B cell (primary cell): ENCODE measurements around the gene SPAG7. TPM values are rescaled to one million over a fixed set of nuclear protein-coding genes. Genes with fewer than 3 reads are reported as not detected.

ENCODE experiments used
- ATAC-seq: fragments of 200-7000 bp; cut with Tn5 transposase; one replicate; pipeline ENCODE4 v1.10.0; 2021; ENCODE audit warnings: low read depth, mild to moderate bottlenecking, moderate number of reproducible peaks, moderate library complexity
- CTCF ChIA-PET: fragments of 350-600 bp; sonication (Branson Sonifier 250); formaldehyde crosslinking; loops from one replicate; lab custom pipeline; 2021; ENCODE audit warnings: antibody characterized with exemption, inconsistent platforms; lab: Charles Lee
- POLR2A ChIA-PET: fragments of 350-600 bp; sonication (Branson Sonifier 250); formaldehyde crosslinking; loops from one replicate; lab custom pipeline; 2021; ENCODE audit warnings: antibody characterized with exemption; lab: Charles Lee
- DNase-seq: peaks from one replicate; pipeline ENCODE4 v3.0.0; 2013
- H2AFZ ChIP-seq: 2 replicates; pipeline ENCODE4 v1.6.1; 2012; ENCODE audit warnings: mild to moderate bottlenecking, low read depth, low read length; ENCODE audit not compliant: insufficient read depth, poor library complexity, severe bottlenecking
- H3K27ac ChIP-seq, 2 donors: 1 replicate in 1 of 2; 2 replicates in 1 of 2; pipeline ENCODE4 v1.5.1; 2012 to 2013; ENCODE audit warnings: low read length in 2 of 2, mild to moderate bottlenecking in 2 of 2, moderate library complexity in 1 of 2
- H3K27me3 ChIP-seq, 4 experiments: fragments of 200-600 bp in 1 of 4; sonication (generic) in 1 of 4; replicated peaks in 1 of 4; 1 replicate in 2 of 4; 2 replicates in 2 of 4; pipeline versions ENCODE4 v1.6.1 to v1.7.0; 2013 to 2016; ENCODE audit warnings: low read length in 3 of 4, mild to moderate bottlenecking in 2 of 4, mixed read lengths in 1 of 4, moderate library complexity in 1 of 4; ENCODE audit not compliant: insufficient read depth in 4 of 4, control insufficient read depth in 3 of 4; ENCODE audit errors: control extremely low read depth in 1 of 4
- H3K36me3 ChIP-seq, 2 experiments: replicated peaks in 1 of 2; 1 replicate in 1 of 2; 2 replicates in 1 of 2; pipeline versions ENCODE4 v1.6.1 to v1.7.1; 2013; ENCODE audit warnings: low read length in 1 of 2; ENCODE audit not compliant: insufficient read depth in 2 of 2, control insufficient read depth in 1 of 2; ENCODE audit errors: control extremely low read depth in 1 of 2, extremely low read depth in 1 of 2
- H3K4me1 ChIP-seq, 2 donors: fragments of 200-600 bp in 1 of 2; sonication (generic) in 1 of 2; 1 replicate in 1 of 2; 2 replicates in 1 of 2; pipeline versions ENCODE4 v1.5.1 to v1.6.1; 2013 to 2017; ENCODE audit warnings: low read length in 2 of 2; ENCODE audit not compliant: control insufficient read depth in 2 of 2, insufficient read depth in 2 of 2
- H3K4me2 ChIP-seq: replicated peaks from 2 replicates; pipeline ENCODE3; 2012; ENCODE audit warnings: mild to moderate bottlenecking, low read depth, low read length; ENCODE audit not compliant: poor library complexity, severe bottlenecking
- H3K4me3 ChIP-seq, 5 experiments: fragments of 200-600 bp in 1 of 5; sonication (generic) in 1 of 5; 1 replicate in 3 of 5; 2 replicates in 2 of 5; pipeline versions ENCODE4 v1.5.1 to v1.7.0; 2011 to 2016; ENCODE audit warnings: low read length in 4 of 5, mild to moderate bottlenecking in 4 of 5, low read depth in 2 of 5, control low read depth in 1 of 5, moderate library complexity in 1 of 5; ENCODE audit not compliant: insufficient read depth in 1 of 5; ENCODE audit errors: control extremely low read depth in 1 of 5, extremely low read depth in 1 of 5
- H3K79me2 ChIP-seq: fragments of 200-600 bp; sonication (generic); one replicate; pipeline ENCODE4 v1.6.0; 2016; ENCODE audit warnings: low read length; ENCODE audit not compliant: control insufficient read depth, insufficient read depth
- H3K9ac ChIP-seq: fragments of 200-600 bp; sonication (generic); 2 replicates; pipeline ENCODE4 v1.6.1; 2017; ENCODE audit warnings: mild to moderate bottlenecking, low read length, moderate library complexity
- H3K9me3 ChIP-seq, 3 donors: one replicate each; pipeline versions ENCODE4 v1.6.1 to v1.7.1; 2013; ENCODE audit warnings: low read length in 2 of 3; ENCODE audit not compliant: control insufficient read depth in 2 of 3, insufficient read depth in 1 of 3; ENCODE audit errors: control extremely low read depth in 1 of 3
- H4K20me1 ChIP-seq: 2 replicates; pipeline ENCODE4 v1.6.0; 2012; ENCODE audit warnings: mild to moderate bottlenecking, low read length; ENCODE audit not compliant: insufficient read depth, control insufficient read depth, poor library complexity, severe bottlenecking
- H3K27ac Mint-ChIP-seq: one replicate; pipeline ENCODE4 v1.8.0; 2021; ENCODE audit warnings: mixed read lengths
- H3K27me3 Mint-ChIP-seq: one replicate; pipeline ENCODE4 v1.8.0; 2021; ENCODE audit warnings: mixed read lengths
- H3K4me1 Mint-ChIP-seq: one replicate; pipeline ENCODE4 v1.8.0; 2021; ENCODE audit warnings: mixed read lengths
- H3K4me3 Mint-ChIP-seq: one replicate; pipeline ENCODE4 v1.8.0; 2021; ENCODE audit warnings: mixed read lengths
- H3K9me3 Mint-ChIP-seq: one replicate; pipeline ENCODE4 v1.8.0; 2022; ENCODE audit warnings: mixed read lengths; ENCODE audit not compliant: insufficient read depth
- CTCF ChIP-seq: fragments of 200-600 bp; IDR thresholded peaks from one replicate; pipeline ENCODE4 v1.8.0; 2022; ENCODE audit warnings: antibody characterized with exemption, mild to moderate bottlenecking
- EZH2 ChIP-seq: IDR thresholded peaks from 2 replicates; pipeline ENCODE4 v1.6.1; 2012; ENCODE audit warnings: borderline replicate concordance, low read depth, mild to moderate bottlenecking, moderate library complexity, low read length; ENCODE audit not compliant: insufficient read depth, poor library complexity, severe bottlenecking
- WGBS: methylation state at CpG from one replicate; pipeline ENCODE4 v1.1.5; 2013; ENCODE audit warnings: missing lambda C conversion rate; ENCODE audit not compliant: insufficient coverage; 5-methylcytosine and 5-hydroxymethylcytosine counted together
- intact Hi-C: fragments of 100-400 bp; cut with micrococcal nuclease; formaldehyde crosslinking; loops from one replicate; pipeline ENCODE4 v1.10.0; 2022
- polyA plus RNA-seq: library from polyadenylated mRNA; depleted of rRNA; stranded (reverse); fragments of >200 nt; gene quantifications from 2 replicates; pipeline ENCODE4 v1.2.3, GENCODE V29; 2012
- total RNA-seq, 2 donors: library from RNA; stranded (reverse); fragments of 120-200 nt in 1 of 2; gene quantifications; 1 replicate in 1 of 2; 2 replicates in 1 of 2; pipeline versions ENCODE4 v1.2.3 to v1.2.4, GENCODE V29; 2013 to 2022

SPAG7 gene
- total and polyA plus RNA-seq, 2 donors (not counting 1 experiment from before 2014, with no cell fraction given): 43.4 to 52.5 TPM

GRCh38 chr17:4987767-4988567 lies 20.4 kb upstream of the SPAG7 start:
- WGBS: 1% methylated on average over 28 of the region's 30 CpGs
- H3K27me3 Mint-ChIP-seq: no peaks in the 10 kb centered on the region
- peak overlapping the region; percentile 90 for H3K27ac Mint-ChIP-seq
- Histone ChIP-seq H4K20me1 (no peaks in the 10 kb centered on the region), H3K27me3 (no peaks in the 10 kb centered on the region), H3K36me3 (peaks cover 0 to 4% of the 10 kb centered on the region in 2 experiments), H3K4me1 (peaks cover 21 to 28% of the 10 kb centered on the region in 2 donors), H3K9me3 (no peaks in the 10 kb centered on the region), H3K79me2 (peaks cover 6% of the 10 kb centered on the region), H3K4me3 (peak overlapping the region; percentile 67 to 96 (median 81)), H3K9ac (peak overlapping the region; percentile 88), H3K27ac (peak overlapping the region; percentile 84 to 90), H3K4me2 (peak overlapping the region; percentile 95), H2AFZ (peak overlapping the region; percentile 96)
- no peaks in the 10 kb centered on the region for H3K9me3 Mint-ChIP-seq
- H3K4me3 Mint-ChIP-seq: peak overlapping the region; percentile 91
- ATAC-seq (peak; percentile 39), DNase-seq (peak; percentile 61)
- H3K4me1 Mint-ChIP-seq: peaks cover 31% of the 10 kb centered on the region
- CTCF ChIA-PET: interaction anchor here (0.7 to 5.9 kb wide), 12 partner anchors 9 to 324 kb away, joined by 3 to 35 read pairs (median 4); partner anchors contain the start of genes INCA1, KIF1C, PFN1 and RNF167
- intact Hi-C loops: loop anchor here (1.0 to 5.0 kb wide), 5 partner anchors 9 to 124 kb away; partner anchors contain the start of genes INCA1, KIF1C, SPAG7 and ZNF232
- POLR2A ChIA-PET: interaction anchor here (0.6 to 3.1 kb wide), 9 partner anchors 9 to 621 kb away, joined by 3 to 11 read pairs (median 6); partner anchors contain the start of genes INCA1, KIF1C, RNF167 and SLC25A11
- TF ChIP-seq CTCF (no peak), EZH2 (no peak)
